HK-2 (cell line): ENCODE results near the gene IL10.
"Not testable (repeated sequence)": the region's sequence is repeated elsewhere in the genome, so short reads cannot be mapped to it uniquely, and the experiment has no call there.

Experiments used
- DNase-seq: peaks from one replicate; pipeline ENCODE4 v3.0.0-alpha.2; 2018; ENCODE audit not compliant: unreplicated experiment

Gene IL10

DNA sequence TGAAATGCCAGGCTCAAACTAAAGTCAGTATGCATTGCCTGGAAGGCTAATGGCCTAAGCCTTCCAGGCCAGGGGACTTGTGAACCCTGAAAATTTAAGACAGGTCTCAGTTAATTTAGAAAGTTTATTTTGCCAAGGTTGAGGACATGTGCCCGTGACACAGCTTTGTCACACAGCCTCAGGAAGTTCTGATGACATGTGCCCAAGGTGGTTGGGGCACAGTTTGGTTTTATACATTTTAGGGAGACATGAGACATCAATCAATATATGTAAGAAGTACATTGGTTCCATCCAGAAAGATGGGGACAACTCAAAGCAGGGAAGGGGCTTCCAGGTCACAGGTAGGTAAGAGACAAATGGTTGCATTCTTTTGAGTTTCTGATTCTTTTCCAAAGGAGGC, 6.5 kb downstream of the IL10 start:
- not testable (repeated sequence) for DNase-seq

DNA sequence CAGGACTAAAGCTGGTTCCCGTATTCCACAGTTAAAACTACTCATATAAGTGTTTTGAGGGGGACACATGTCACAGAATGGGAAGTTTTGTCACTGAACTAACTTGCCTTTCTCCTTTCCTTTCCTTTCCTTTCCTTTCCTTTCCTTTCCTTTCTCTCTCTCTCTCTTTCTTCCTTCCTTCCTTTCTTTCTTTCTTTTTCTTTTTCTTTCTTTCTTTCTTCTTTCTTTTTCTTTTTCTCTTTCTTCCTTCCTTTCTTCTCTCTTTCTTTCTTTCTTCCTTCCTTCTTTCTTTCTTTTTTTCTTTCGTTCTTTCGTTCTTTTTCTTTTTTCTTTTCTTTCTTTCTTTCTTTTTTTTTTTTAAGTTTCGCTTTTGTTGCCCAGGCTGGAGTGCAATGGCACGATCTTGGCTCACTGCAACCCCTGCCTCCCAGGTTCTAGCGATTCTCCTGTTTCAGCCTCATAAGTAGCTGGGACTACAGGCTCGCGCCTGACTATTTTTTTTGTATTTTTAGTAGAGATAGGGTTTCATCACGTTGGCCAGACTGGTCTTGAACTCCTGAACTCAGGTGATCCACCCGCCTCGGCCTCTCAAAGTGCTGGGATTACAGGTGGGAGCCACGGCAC, 9.4 kb downstream of the IL10 start:
- DNase-seq = not testable (repeated sequence)

DNA sequence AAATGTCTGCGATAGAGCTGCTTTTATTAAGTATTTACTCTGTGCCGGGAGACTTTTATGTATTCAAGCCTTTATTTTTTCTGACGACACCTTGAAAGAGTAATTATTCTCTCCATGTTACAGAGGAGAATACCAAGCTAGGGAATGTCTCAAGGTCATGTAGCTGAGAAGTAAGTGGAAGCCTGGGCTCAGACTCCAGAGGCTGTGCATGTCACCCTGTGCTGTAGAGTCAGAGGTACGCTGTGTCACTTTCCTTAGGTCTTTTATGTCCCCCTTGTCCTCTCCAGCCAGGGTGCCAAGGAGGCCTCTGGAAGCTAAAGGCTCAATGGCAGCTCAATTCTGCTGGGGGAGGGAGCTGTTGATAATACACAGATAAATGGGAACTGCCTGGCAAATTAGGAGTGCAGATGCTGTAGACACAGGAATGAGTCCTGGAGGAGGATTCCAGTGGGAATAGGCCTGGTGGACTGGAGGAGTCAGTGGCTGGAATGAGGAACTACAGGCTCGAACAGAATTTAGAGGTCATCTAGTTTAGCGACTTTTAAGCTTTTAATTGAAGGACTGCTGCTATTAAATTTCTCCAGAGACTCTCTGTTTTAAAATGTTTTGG, 11.0 kb downstream of the IL10 start:
- DNase-seq = no peak

DNA sequence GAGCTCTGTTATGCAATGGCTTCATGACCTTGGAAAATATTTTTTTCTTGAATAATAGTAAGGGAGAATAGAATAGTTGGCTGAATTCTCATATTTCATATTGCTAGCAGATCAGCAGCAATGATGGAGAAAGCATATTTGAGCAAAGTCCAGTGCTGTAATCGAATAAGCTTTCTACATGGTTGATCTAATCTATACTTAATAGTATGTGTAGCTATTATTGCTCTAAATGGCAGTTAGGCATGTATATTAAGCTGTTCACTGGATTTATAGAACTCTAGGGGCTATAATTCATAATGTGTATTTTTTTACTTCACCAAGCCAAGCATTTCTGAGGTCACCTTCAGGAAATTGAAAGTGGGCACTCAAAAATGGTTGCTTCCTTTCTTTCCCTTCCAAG, 11.7 kb downstream of the IL10 start:
- no peak for DNase-seq

DNA sequence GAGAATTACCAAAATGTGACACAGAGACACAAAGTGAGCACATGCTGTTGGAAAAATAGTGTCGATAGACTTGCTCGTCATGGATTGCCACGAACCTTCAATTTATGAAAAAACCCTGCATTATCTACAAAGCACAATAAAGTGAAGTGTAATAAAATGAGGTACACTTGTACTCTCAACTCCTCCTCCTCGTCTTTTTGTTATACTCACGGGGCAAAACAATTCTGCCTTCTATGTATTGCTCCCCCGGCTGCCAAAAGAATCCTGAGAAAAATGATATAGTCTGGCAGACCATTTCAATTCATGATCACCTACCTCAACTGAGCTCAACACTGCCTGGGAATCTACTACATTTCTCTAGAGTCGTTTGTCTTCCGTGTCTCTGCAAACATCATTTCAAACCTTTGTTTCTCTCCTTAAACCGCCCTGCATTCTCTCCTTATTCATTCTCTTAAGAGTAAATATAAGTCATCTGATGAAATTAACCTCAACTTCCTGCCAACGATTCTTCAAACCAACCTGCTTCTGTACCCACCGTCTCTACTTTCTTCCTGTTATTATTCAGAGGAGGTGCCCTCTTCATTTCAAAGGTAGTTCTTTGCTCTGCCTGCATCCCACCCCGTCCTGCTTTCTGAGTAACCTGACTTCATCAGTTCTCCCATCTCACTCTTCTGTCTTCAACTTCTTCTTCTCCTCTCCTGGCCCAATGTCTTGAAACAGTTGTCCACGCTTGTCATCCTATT, 14.6 kb downstream of the IL10 start:
- DNase-seq = no peak

DNA sequence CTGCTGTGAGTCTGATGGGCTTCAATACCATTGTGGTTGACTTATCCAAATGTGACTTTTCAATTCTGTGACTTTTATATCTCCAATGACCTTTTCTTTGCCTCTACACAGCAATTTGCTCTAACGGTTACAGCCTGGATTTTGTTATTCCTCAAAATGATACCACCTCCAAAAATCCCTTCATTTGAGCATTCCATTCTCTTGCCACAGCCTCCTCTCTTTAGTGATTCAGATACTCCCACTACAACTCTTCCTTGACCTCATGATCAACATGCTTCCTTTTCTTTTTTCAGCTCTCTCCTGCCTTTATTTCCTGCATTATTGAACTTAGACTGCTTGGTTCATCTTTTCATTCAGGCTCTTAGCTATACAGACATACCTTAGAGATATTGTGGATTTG, 18.3 kb downstream of the IL10 start:
- DNase-seq = no peak

DNA sequence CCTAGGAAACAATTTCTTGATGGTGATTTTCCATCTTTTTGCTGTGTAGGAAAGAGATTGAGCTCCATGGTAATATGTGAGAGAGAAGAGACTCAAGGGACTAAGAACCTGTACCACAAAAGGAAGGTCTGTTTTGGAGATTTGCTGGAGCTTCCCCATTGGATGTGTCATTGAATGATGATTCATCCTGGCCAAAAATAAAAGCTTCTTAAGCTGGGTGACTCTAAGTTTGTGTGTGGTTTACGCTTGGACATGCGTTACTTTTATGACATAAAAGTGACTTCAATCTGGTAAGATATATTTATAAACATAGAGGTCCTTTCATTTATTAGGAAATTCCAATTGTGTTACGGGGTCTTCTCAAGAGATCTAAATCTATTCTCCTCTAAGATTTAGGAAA, 19.2 kb downstream of the IL10 start:
- no peak for DNase-seq

DNA sequence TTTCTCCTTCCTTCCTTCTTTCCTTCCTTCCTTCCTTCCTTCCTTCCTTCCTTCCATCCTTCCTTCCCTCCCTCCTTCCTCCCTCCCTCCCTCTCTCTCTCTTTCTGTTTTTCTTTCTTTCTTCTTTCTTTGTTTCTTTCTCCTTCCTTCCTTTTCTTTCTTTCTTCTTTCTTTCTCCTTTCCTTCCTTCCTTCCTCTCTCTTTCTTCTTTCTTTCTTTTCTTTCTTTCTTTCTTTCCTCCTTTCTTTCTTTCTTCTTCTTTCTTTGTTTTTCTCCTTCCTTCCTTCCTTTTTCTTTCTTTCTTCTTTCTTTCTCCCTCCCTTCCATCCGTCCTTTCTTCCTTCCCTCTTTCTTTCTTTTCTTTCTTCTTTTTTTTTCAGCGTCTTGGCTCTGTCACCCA, 19.8 kb downstream of the IL10 start:
- DNase-seq = no peak

DNA sequence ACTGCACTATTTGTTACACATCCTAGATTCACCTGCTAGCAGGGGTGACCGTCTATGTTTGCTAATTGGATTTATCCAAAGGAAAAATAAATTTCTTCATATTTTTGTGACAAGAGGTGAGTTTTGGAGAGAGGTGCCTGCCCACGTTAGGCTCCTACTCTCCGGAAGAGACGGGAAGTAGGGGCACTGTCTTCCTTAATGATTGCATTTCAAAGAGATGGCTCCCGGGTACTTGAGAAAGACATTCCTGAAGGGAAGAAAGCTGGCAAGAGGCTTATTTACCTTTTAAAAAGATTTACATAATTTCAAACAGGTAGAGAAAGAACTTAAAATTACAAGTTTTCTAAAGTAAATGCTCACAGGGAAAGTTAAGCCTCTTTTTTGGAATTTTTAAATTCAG, 20.4 kb downstream of the IL10 start:
- DNase-seq = no peak

DNA sequence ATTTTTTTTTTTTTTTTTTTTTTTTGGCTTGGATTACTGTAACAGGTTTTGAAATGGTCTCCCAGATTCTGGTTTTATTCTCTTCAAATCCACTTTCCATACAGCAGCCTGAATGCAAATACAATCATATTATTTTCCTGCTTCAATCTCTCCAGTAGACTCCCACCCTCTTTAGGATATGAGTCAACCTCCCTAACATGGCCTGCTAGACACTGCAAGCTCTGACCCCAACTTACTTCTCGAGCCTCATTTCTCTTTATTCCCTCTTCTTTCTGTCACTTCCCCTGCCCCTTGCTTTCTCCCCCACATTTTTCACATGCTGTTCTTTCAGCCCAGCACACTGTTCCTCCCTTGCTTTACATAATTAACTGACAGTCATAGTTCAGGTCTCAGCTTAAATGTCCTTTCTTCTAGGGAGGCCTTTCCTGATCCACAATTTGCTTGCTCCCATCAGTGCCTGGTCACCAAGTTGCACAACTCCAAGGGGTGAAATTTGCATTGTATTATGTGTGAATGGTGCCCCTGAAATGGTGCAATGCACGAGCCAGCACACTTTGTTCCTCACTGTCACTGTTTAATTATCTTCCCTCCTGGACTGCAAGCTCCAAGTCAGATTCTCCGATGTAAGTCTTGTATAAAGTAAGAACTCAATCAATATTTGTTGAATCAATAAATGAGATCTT, 23.8 kb downstream of the IL10 start:
- DNase-seq = no peak

DNA sequence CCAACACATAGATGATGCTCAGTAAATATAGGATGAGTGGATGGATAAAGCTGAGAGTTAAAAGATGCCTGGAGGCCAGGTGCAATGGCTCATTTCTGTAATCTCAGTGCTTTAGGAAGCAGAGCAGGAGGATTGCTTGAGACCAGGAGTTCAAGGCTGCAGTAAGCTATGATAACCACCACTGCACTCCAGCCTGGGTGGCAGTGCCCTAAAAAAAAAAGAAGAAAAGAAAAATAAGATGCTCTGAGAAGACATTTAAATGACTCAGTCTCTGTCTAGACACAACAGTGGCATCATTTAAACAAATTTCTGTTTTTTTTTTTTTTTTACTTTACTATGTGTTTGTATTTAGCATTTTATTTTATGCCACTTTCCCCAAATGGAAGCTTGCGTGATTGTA, 27.0 kb downstream of the IL10 start:
- no peak for DNase-seq

DNA sequence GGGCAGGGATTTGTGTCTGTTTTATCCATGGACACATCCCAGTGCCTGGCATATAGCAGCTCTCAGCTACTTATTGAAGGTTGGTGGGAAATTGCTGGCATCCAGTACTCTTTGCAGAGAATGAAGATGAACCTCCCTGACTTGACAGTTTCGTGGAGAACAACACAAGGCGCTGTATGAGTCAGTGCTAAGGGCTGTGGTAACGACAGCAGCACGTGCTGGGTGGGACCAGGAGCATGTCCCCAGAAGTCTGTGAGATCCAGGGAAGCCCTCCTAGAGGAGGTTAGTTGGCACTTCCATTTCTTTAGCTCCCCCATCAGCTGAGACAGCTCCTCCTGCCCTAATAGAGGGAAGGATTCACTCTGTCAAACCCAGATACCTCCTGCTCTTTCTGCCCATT, 27.6 kb downstream of the IL10 start:
- no peak for DNase-seq

DNA sequence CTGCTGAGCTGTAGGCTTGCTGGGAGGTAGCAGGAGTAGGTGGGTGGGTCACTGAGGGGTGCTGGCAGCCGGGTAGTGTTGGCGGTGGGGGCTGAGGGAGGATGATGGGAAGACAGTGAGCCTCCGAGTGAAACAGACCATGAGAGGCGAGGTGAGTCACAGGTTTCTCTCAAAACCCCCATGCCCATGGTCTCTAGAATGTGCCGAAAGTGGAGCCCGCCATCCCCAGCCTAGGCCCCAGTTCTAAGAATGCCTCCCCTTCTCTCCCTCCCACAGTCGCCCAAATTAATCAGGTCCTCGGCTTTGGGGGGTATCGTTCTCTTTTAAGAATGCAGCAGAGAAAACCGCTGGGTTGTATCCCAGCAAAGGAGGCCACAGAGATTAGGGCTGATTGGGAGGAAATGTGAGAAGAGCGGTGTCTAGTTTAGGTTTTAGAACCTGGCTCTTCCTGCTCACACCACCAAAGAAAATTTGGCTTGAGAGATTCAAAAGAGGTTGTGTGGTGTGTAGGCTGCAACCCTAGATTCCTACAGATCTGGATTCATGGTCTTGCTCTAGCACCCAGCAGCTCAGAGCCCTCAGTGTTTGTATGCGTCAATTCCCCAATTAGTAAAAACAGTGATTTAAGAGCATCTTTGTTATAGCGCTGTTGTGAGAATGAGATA, 29.4 kb downstream of the IL10 start:
- DNase-seq = no peak

DNA sequence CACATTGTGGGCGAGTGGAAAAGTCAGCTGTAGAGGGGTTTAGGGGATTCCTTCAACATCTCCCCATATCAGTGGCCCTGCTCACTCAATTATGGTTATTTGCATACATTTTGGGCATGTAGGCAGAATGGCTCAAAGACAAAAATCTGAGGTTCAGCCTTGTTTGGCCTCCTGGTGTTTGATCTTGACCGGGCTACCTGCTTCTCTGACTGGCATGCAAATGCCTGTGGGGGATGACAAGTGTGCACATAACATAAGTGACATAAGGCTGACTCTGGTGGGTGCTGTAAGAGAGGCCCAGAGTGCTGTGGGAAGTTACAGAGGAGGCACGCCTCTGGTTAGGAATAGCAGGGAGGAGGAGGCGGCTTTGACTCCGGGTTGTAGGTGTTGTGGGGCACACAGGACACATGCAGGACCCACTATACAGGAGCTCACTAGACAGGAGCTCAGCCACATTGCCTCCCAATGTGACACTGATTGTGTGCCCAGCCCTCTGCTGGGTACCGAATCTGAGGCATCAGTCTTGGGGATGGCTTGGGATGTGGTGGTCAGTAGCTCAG, 31.1 kb downstream of the IL10 start:
- no peak for DNase-seq

DNA sequence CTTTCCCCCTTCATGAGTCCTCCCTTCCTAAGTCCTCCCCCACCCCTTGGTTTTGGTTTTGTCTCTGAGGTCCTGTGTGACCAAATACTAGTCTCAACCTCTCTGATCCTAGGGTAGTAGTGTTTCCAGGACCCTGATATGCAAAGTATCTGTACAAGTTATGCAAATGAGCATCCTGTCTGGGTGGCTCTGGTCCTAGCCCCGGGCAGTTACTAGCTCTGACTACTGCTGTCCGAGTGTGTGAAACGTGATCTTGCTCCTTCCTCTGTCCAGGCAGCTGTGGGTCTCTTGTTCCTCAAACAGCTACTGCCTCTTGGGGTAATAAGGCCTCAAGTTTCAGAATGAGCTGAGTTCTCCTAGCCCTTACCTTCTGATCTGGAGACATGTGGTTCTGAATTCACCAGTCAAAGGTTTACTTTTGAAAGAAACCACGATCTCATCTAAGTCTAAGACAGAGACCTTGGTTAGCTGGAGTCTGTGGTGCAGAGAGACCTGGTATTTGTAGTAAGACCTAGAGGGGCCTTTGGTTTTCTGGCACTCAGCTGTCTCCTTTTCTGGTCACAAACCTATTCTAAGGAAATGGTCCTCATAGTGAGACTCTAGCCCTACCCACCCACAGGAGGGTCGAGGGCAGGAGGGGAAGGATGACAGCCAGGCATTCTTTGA, 32.8 kb downstream of the IL10 start:
- DNase-seq = no peak

DNA sequence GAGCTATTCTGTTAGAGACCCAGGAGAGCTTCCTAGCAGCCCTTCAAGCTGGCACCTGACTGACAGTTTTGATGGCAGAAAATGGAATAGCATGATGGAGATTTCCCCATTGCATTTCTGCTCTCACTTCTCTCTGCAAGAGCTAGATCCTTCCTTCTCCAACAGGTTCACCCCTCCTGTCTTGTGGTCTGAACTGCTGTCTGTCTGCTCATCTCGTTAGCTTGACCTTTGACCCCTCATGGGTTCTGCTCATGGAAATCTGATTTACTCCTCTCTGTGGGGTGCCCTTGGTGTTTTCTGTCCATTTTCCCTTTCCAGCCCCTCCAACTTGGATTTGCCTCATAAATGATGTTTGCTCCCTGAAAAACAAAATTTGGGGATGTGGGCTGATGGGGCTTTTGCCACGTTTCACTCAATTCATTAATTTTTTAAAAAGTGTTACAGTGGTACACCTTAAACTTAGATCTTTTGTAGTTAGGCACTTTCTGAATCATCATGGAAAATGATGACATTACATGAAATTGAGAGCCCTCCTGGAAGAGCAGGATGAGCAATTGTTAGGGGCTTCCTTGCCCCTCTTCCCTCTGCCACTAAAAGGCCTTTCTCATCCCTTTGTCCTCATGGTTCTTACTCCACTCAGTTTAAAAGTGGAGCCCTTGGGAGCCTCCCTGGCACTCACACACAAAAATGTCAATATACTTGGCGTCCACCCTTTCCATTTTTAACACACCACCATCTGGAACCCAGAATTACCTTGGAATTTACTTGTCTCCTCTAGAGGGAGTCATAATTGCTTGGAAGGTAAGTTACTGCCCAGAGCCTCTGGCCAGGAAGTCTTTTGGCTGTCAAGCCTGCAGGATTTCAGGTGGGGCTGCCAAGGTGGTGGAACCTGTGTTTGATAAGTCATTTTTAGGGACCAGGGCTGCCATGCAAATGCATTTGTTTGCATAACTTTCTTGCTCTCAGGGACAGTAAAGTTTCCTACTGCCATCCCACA, 33.6 kb downstream of the IL10 start:
- DNase-seq = no peak

DNA sequence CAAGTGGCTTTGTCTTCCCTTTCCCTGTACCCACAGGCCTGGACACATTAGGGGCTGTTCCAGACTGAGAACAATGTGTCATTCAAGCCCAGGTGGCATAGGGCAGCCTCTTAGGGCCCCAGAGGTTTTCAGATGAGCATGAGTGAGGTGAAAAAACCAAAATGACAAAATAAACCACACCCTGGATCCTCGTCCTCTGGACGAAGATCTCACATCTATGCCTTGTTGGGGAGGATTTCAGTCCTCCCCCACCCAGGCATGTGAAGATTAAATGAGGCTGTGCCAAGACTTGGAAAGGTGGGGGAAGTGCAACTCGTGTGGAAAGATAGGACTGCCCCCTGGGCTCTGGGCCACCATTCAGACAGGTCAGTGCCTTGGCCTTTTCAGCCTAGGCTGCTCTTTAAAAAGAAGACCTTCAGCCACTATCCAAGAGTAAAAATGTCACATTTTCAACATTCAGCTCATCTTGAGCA, 34.5 kb downstream of the IL10 start:
- DNase-seq = no peak

DNA sequence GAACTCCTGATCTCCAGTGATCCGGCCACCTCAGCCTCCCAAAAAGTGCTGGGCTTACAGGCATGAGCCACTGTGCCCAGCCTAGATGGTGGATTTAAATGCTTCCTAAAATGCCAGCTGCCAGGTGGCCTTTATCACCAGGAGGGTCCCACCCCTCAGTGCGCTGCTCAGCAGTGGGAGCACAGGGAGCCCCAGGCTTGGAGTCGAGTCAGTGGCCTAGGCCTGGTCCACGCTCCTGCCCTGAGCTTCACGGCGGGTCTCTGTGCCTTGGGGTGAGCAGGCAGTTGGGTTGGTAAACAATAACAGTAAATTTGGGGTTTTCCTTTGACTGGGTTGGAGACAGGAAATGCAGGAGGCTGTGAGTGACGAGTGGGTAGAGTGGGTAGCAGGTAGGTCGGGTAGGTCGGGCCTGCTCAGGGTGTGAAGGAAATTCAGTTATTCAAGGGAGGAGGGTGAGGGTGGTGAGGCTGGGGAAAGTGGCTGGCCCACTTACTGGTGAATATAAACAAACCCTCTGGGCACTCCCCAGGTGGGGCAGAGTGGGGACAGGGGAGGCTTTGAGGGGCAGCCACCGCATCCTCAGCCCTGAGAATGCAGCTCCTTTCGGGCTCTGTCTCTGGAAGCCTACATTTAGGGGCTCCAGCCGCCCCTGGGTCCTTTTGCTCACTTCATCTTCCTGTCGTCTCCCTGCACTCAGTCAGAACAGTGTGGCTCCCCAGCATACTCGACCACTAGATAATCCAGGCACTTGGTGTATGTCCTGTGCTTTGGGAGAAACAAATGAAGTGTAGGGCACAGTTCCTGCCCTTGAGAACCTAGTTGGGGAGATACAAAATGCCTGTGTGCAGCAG, 35.2 kb downstream of the IL10 start:
- no peak for DNase-seq

DNA sequence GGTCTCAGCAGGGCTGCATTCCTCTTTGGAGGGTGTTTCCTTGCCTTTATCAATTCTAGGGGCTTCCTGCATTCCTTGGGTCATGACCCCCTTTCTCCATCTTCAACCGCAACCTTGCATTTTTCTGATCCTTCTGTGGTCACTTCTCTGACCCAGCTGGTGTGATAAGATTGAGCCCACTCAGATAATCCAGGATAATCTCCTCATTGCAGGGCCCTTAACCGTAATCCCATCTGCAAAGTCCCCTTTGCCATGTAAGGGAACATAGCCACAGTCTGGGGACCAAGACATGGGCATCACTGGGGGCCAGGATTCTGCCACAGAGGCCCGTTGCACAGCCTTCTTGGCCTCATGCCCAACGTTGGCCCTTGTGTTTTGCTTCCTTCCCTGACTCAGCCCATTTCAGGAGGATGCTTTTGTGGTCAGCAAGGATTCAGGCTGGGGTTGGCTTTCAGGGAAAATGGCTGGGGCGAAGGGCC, 36.7 kb downstream of the IL10 start:
- no peak for DNase-seq
